Sigmoid colon (tissue), 4 donors: Measurements from ENCODE around the gene ITGB2.

Source experiments
- POLR2A ChIP-seq, 2 donors: fragments of 450-650 bp; IDR thresholded peaks; one replicate each; pipeline ENCODE4 v1.6.1; 2016; ENCODE audit warnings: antibody characterized with exemption in 2 of 2, mild to moderate bottlenecking in 2 of 2, moderate library complexity in 2 of 2
- POLR2AphosphoS5 ChIP-seq, 4 donors: sonication (generic); formaldehyde crosslinking; IDR thresholded peaks; one replicate each; pipeline ENCODE4 v1.6.1; 2017; ENCODE audit warnings: antibody characterized with exemption in 4 of 4

- TF ChIP-seq POLR2AphosphoS5 (IDR thresholded peaks at IDR 0.05) (no peak), POLR2A (IDR thresholded peaks at IDR 0.05) (no peak)
Measured at GRCh38 chr21:44867999-44868700, 52.5 kb downstream of the ITGB2 start.
